ENCODE measurements around the gene PLXNA2. TPM values are rescaled to one million over a fixed set of nuclear protein-coding genes. Genes with fewer than 3 reads are reported as not detected.
A peak's percentile ranks its signal among the peaks of the same experiment; 100 is the strongest.

Gene PLXNA2
- total and polyA plus RNA-seq, 2 of the 13 experiments (the other 11 are each of a cell fraction or from before 2014, with no cell fraction given): 1.1 to 2.1 TPM

DNA sequence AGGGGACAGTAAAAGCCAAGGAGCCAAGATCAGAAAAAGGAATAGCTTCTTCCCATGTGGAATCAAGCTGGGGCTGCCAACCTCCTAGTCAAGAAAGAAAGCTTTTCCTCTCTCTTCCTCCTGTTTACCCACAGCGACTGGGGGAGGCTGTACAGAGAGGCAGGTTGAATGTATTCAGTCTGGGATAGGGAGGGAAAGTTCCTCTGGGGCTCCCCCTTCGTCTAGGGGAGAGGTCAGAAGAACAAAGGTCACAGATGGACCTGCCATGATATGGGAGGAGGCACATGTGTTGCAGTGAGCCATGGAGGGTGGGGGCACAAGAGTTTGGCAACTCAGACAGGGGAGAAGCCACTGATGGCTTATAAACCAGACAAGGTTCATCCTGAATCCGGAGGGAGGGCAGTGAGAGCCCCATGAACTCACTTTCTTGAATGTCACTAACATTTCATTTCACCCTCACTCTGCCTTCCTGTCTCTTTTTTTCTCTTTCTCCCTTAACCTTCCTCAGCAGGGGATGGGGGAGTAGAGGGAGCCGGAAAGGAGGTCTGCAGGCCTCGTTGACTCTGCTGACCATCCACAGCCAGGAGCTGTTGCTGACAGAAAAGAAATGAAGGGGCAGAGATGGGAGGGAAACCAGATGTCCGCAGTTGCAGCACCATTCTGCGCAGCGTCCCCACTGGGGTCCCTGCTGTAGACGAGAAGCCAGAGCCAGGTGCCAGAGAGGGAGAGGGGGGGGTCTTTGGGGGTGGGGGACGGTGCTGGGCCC is 61.1 kb downstream of the PLXNA2 start:
- Histone ChIP-seq H2AFZ (ENCODE audit: low read length) (no peak overlapping the region), H3K79me2 (ENCODE audit: insufficient read depth, low read length) (no peaks in the 10 kb centered on the region), H3K27ac (ENCODE audit: extremely low read length, insufficient read depth, low read length) (no peak overlapping the region), H3K4me3 (replicated peaks in 1 of 3; ENCODE audit: insufficient read depth in 1 of 3, low read depth in 2 of 3, low read length in 3 of 3) (no peak overlapping the region), H3K9ac (ENCODE audit: insufficient read depth, low read depth, low read length) (no peak overlapping the region), H3K27me3 (ENCODE audit: control insufficient read depth in 1 of 2, insufficient read depth in 2 of 2, low read length in 2 of 2) (no peaks in the 10 kb centered on the region), H4K20me1 (ENCODE audit: insufficient read depth, low read length) (no peaks in the 10 kb centered on the region), H3K36me3 (replicated peaks in 1 of 2; ENCODE audit: control insufficient read depth in 1 of 2, insufficient read depth in 2 of 2, low read length in 2 of 2) (no peaks in the 10 kb centered on the region), H3K9me3 (ENCODE audit: low read length) (no peaks in the 10 kb centered on the region), H3K4me1 (ENCODE audit: insufficient read depth, low read length) (peaks cover 65% of the 10 kb centered on the region), H3K4me2 (ENCODE audit: low read depth, low read length) (peak overlapping the region; percentile 37)
- FAIRE-seq (no peak), DNase-seq (ENCODE audit: low spot score) (no peak), ATAC-seq (peak; percentile 51)
- POLR2A ChIA-PET: interaction anchor here (1.4 to 2.0 kb wide), 2 partner anchors 11 to 25 kb away, joined by 3 to 9 read pairs; no protein-coding TSS in a partner anchor
- intact Hi-C loops (cut with micrococcal nuclease; ENCODE audit: unreplicated experiment): no loop called here
- in situ Hi-C loops (cut with HindIII; ENCODE audit: extremely low pct_ligation_motif_present, low pct_unique_long_range_greater_than_20kb): no loop called here
- 60% methylated on average over 10 of the region's 10 CpGs for WGBS (ENCODE audit: low lambda C conversion rate)
- CTCF ChIA-PET (ENCODE audit: low intra/inter-chr PET ratio, low total read pairs): no interaction called here
- no TSS peak for BruUV-seq (replicated peaks)
- TF ChIP-seq ZNF138 (CRISPR knock-in tag; IDR thresholded peaks at IDR 0.05; ENCODE audit: low read depth) (no peak), RCOR2 (CRISPR knock-in tag; IDR thresholded peaks at IDR 0.05) (no peak), PPARG (CRISPR knock-in tag; conservative IDR thresholded peaks at IDR 0.05) (peak; percentile 96), ZBTB7B (CRISPR knock-in tag; IDR thresholded peaks at IDR 0.05) (0 out of 2 replicates have a peak, but pooled peaks have one; percentile 22), TP53 (CRISPR knock-in tag; conservative IDR thresholded peaks at IDR 0.05) (no peak), TOE1 (CRISPR knock-in tag; IDR thresholded peaks at IDR 0.05) (no peak), SAFB2 (CRISPR knock-in tag; IDR thresholded peaks at IDR 0.05; ENCODE audit: borderline replicate concordance, low read depth) (no peak), ZMYM4 (CRISPR knock-in tag; IDR thresholded peaks at IDR 0.05) (0 out of 2 replicates have a peak, but pooled peaks have one; percentile 36), ZNF432 (CRISPR knock-in tag; IDR thresholded peaks at IDR 0.05; ENCODE audit: borderline replicate concordance) (no peak), ZNF350 (CRISPR knock-in tag; IDR thresholded peaks at IDR 0.05; ENCODE audit: borderline replicate concordance, low read depth) (no peak), SAP130 (CRISPR knock-in tag; IDR thresholded peaks at IDR 0.05; ENCODE audit: low read depth) (peak; percentile 14; the same call in 1 of the 2 replicates), HNF4A (CRISPR knock-in tag; IDR thresholded peaks at IDR 0.05) (peak; percentile 77), MEIS2 (CRISPR knock-in tag; IDR thresholded peaks at IDR 0.05) (no peak)
- TF ChIP-seq, protein P1, sequence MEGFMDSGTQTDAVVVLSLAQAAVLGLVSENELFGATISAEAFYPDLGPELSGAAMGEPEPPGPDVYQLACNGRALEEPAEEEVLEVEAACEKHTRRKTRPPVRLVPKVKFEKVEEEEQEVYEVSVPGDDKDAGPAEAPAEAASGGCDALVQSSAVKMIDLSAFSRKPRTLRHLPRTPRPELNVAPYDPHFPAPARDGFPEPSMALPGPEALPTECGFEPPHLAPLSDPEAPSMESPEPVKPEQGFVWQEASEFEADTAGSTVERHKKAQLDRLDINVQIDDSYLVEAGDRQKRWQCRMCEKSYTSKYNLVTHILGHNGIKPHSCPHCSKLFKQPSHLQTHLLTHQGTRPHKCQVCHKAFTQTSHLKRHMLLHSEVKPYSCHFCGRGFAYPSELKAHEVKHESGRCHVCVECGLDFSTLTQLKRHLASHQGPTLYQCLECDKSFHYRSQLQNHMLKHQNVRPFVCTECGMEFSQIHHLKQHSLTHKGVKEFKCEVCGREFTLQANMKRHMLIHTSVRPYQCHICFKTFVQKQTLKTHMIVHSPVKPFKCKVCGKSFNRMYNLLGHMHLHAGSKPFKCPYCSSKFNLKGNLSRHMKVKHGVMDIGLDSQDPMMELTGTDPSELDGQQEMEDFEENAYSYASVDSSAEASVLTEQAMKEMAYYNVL (CRISPR knock-in tag; IDR thresholded peaks at IDR 0.05; ENCODE audit: borderline replicate concordance): peak; percentile 32; the same call in 1 of the 2 replicates
- TF ChIP-seq, protein P2, sequence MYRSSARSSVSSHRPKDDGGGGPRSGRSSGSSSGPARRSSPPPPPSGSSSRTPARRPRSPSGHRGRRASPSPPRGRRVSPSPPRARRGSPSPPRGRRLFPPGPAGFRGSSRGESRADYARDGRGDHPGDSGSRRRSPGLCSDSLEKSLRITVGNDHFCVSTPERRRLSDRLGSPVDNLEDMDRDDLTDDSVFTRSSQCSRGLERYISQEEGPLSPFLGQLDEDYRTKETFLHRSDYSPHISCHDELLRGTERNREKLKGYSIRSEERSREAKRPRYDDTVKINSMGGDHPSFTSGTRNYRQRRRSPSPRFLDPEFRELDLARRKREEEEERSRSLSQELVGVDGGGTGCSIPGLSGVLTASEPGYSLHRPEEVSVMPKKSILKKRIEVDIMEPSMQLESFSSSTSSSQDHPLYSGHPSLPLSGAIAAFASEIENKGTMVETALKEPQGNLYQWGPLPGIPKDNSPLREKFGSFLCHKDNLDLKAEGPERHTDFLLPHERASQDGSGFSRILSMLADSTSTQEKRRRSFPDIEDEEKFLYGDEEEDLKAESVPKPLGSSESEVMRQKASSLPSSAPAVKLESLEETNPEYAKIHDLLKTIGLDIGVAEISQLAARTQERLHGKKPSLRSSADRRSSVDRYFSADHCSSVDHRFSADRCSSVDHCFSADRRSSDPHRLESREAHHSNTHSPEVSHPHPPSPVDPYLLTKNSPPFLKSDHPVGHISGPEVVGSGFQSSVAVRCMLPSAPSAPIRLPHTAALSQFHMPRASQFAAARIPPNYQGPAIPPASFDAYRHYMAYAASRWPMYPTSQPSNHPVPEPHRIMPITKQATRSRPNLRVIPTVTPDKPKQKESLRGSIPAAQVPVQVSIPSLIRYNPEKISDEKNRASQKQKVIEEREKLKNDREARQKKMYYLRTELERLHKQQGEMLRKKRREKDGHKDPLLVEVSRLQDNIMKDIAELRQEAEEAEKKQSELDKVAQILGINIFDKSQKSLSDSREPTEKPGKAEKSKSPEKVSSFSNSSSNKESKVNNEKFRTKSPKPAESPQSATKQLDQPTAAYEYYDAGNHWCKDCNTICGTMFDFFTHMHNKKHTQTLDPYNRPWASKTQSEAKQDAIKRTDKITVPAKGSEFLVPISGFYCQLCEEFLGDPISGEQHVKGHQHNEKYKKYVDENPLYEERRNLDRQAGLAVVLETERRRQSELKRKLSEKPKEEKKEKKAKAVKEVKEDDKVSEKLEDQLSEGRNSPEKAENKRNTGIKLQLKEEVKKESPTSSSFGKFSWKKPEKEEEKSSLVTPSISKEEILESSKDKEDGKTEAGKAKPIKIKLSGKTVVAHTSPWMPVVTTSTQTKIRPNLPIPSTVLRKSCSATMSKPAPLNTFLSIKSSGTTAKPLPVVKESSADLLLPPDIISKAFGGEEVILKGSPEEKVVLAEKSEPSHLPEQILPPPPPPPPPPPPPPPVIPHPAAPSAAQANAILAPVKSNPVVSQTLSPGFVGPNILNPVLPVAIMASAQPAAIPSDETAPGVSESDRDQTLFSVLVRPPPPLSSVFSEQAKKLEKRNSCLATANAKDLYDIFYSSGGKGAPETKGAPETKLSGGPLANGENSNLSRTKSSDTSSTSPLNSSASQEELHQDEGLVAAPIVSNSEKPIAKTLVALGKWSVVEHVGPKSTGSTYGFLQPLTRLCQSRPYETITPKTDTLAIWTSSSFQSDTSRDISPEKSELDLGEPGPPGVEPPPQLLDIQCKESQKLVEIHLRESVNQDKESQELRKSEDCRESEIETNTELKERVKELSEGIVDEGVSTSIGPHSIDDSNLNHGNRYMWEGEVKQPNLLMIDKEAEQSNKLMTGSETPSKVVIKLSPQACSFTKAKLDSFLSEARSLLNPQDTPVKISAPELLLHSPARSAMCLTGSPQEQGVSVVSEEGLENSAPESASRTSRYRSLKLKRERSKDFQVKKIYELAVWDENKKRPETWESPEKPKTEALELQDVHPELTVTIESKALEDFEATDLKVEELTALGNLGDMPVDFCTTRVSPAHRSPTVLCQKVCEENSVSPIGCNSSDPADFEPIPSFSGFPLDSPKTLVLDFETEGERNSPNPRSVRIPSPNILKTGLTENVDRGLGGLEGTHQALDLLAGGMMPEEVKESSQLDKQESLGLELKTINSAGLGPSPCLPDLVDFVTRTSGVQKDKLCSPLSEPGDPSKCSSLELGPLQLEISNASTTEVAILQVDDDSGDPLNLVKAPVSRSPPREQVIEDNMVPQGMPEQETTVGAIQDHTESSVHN (CRISPR knock-in tag; IDR thresholded peaks at IDR 0.05): no peak

All from HepG2 (cell line).